Measurements from ENCODE around the gene CCDC74B.
"Not testable (repeated sequence)": the region's sequence is repeated elsewhere in the genome, so short reads cannot be mapped to it uniquely, and the experiment has no call there.

Gene CCDC74B

GRCh38 chr2:130180404-130181324 lies 35.8 kb upstream of the CCDC74B start:
- H3K9me3 Mint-ChIP-seq, H3K36me3 Mint-ChIP-seq, H3K27me3 Mint-ChIP-seq: not testable (repeated sequence)
- Mint-ChIP-seq H3K27ac (peak overlapping the region; percentile 94), H3K4me1 (peaks cover 19% of the 10 kb centered on the region), H3K4me3 (peak overlapping the region; percentile 89)

- H3K27me3 Mint-ChIP-seq, H3K9me3 Mint-ChIP-seq, H3K4me3 Mint-ChIP-seq, H3K36me3 Mint-ChIP-seq, H3K27ac Mint-ChIP-seq: not testable (repeated sequence)
- peaks cover 11% of the 10 kb centered on the region for H3K4me1 Mint-ChIP-seq
Measured at GRCh38 chr2:130174866-130175265, 30.0 kb upstream of the CCDC74B start.

GRCh38 chr2:130169896-130170295 lies 25.0 kb upstream of the CCDC74B start:
- H3K27me3 Mint-ChIP-seq = no peaks in the 10 kb centered on the region
- H3K36me3 Mint-ChIP-seq = peaks cover 4% of the 10 kb centered on the region
- no peaks in the 10 kb centered on the region for H3K4me1 Mint-ChIP-seq
- no peak overlapping the region for H3K27ac Mint-ChIP-seq
- H3K9me3 Mint-ChIP-seq = no peaks in the 10 kb centered on the region
- no peak overlapping the region for H3K4me3 Mint-ChIP-seq

GRCh38 chr2:130169163-130169562 lies 24.3 kb upstream of the CCDC74B start:
- H3K36me3 Mint-ChIP-seq = not testable (repeated sequence)

GRCh38 chr2:130166611-130167010 lies 21.7 kb upstream of the CCDC74B start:
- H3K36me3 Mint-ChIP-seq, H3K4me1 Mint-ChIP-seq, H3K4me3 Mint-ChIP-seq, H3K27ac Mint-ChIP-seq, H3K9me3 Mint-ChIP-seq, H3K27me3 Mint-ChIP-seq: not testable (repeated sequence)

More at GRCh38 chr2:130169163-130169562, 24.3 kb upstream of the CCDC74B start:
- H3K27ac Mint-ChIP-seq, H3K4me1 Mint-ChIP-seq, H3K9me3 Mint-ChIP-seq, H3K27me3 Mint-ChIP-seq, H3K4me3 Mint-ChIP-seq: not testable (repeated sequence)

- H3K27me3 Mint-ChIP-seq = no peaks in the 10 kb centered on the region
- H3K4me1 Mint-ChIP-seq = no peaks in the 10 kb centered on the region
- no peaks in the 10 kb centered on the region for H3K9me3 Mint-ChIP-seq
- no peak overlapping the region for H3K4me3 Mint-ChIP-seq
- H3K36me3 Mint-ChIP-seq = peaks cover 7% of the 10 kb centered on the region
- no peak overlapping the region for H3K27ac Mint-ChIP-seq
Measured at GRCh38 chr2:130165293-130166016, 20.5 kb upstream of the CCDC74B start.

- no peak overlapping the region for H3K27ac Mint-ChIP-seq
- no peak overlapping the region for H3K4me3 Mint-ChIP-seq
- no peaks in the 10 kb centered on the region for H3K4me1 Mint-ChIP-seq
- no peaks in the 10 kb centered on the region for H3K27me3 Mint-ChIP-seq
- peaks cover 5% of the 10 kb centered on the region for H3K36me3 Mint-ChIP-seq
- H3K9me3 Mint-ChIP-seq = no peaks in the 10 kb centered on the region
Measured at GRCh38 chr2:130162968-130163367, 18.1 kb upstream of the CCDC74B start.

- H3K36me3 Mint-ChIP-seq, H3K27ac Mint-ChIP-seq, H3K9me3 Mint-ChIP-seq, H3K27me3 Mint-ChIP-seq, H3K4me1 Mint-ChIP-seq, H3K4me3 Mint-ChIP-seq: not testable (repeated sequence)
Measured at GRCh38 chr2:130162486-130162885, 17.6 kb upstream of the CCDC74B start.

- not testable (repeated sequence) for H3K27me3 Mint-ChIP-seq, H3K27ac Mint-ChIP-seq, H3K4me1 Mint-ChIP-seq, H3K9me3 Mint-ChIP-seq, H3K36me3 Mint-ChIP-seq, H3K4me3 Mint-ChIP-seq
Measured at GRCh38 chr2:130160838-130161705, 16.2 kb upstream of the CCDC74B start.

GRCh38 chr2:130160131-130160530 lies 15.2 kb upstream of the CCDC74B start:
- Mint-ChIP-seq H3K27me3 (no peaks in the 10 kb centered on the region), H3K27ac (no peak overlapping the region), H3K36me3 (peaks cover 5% of the 10 kb centered on the region), H3K4me3 (no peak overlapping the region), H3K4me1 (no peaks in the 10 kb centered on the region), H3K9me3 (no peaks in the 10 kb centered on the region)

GRCh38 chr2:130159376-130159775 lies 14.5 kb upstream of the CCDC74B start:
- H3K27ac Mint-ChIP-seq, H3K9me3 Mint-ChIP-seq, H3K36me3 Mint-ChIP-seq, H3K4me3 Mint-ChIP-seq, H3K27me3 Mint-ChIP-seq, H3K4me1 Mint-ChIP-seq: not testable (repeated sequence)

GRCh38 chr2:130158631-130159030 lies 13.7 kb upstream of the CCDC74B start:
- no peak overlapping the region for H3K27ac Mint-ChIP-seq
- no peaks in the 10 kb centered on the region for H3K27me3 Mint-ChIP-seq
- no peaks in the 10 kb centered on the region for H3K4me1 Mint-ChIP-seq
- no peaks in the 10 kb centered on the region for H3K9me3 Mint-ChIP-seq
- H3K36me3 Mint-ChIP-seq = no peaks in the 10 kb centered on the region
- no peak overlapping the region for H3K4me3 Mint-ChIP-seq

- not testable (repeated sequence) for H3K4me3 Mint-ChIP-seq, H3K27ac Mint-ChIP-seq, H3K27me3 Mint-ChIP-seq, H3K9me3 Mint-ChIP-seq, H3K36me3 Mint-ChIP-seq, H3K4me1 Mint-ChIP-seq
Measured at GRCh38 chr2:130157825-130158514, 13.1 kb upstream of the CCDC74B start.

- H3K9me3 Mint-ChIP-seq, H3K27ac Mint-ChIP-seq, H3K36me3 Mint-ChIP-seq, H3K4me3 Mint-ChIP-seq, H3K4me1 Mint-ChIP-seq, H3K27me3 Mint-ChIP-seq: not testable (repeated sequence)
Measured at GRCh38 chr2:130157354-130157753, 12.4 kb upstream of the CCDC74B start.

GRCh38 chr2:130156624-130157004 lies 11.7 kb upstream of the CCDC74B start:
- H3K27ac Mint-ChIP-seq = no peak overlapping the region
- H3K36me3 Mint-ChIP-seq = no peaks in the 10 kb centered on the region

More at GRCh38 chr2:130156624-130157004, 11.7 kb upstream of the CCDC74B start:
- Mint-ChIP-seq H3K4me3 (no peak overlapping the region), H3K9me3 (no peaks in the 10 kb centered on the region), H3K4me1 (no peaks in the 10 kb centered on the region), H3K27me3 (no peaks in the 10 kb centered on the region)
